CD4-positive, alpha-beta T cell (primary cell): ENCODE measurements around the gene CSRP1. TPM values are rescaled to one million over a fixed set of nuclear protein-coding genes. Genes with fewer than 3 reads are reported as not detected.

ENCODE experiments used
- ATAC-seq: fragments of 200-7000 bp; cut with Tn5 transposase; one replicate; pipeline ENCODE4 v1.10.0; 2022; ENCODE audit warnings: mild to moderate bottlenecking; ENCODE audit not compliant: poor library complexity
- CTCF ChIA-PET: fragments of 350-600 bp; sonication (Branson Sonifier 250); formaldehyde crosslinking; loops from one replicate; lab custom pipeline; 2021; ENCODE audit warnings: antibody characterized with exemption, inconsistent platforms; lab: Charles Lee
- POLR2A ChIA-PET: fragments of 350-600 bp; sonication (Branson Sonifier 250); formaldehyde crosslinking; loops from one replicate; lab custom pipeline; 2021; ENCODE audit warnings: antibody characterized with exemption, inconsistent platforms; lab: Charles Lee
- DNase-seq, 14 experiments: peaks; one replicate each; pipeline ENCODE4 v3.0.0-alpha.2; 2013 to 2020; ENCODE audit warnings: mixed read lengths in 2 of 14
- H3K27ac ChIP-seq, 2 donors: one replicate each; pipeline versions ENCODE4 v1.5.1 to v1.7.0; 2013; ENCODE audit warnings: low read length in 2 of 2, low read depth in 1 of 2, mild to moderate bottlenecking in 1 of 2
- H3K27me3 ChIP-seq, 2 experiments: 1 replicate in 1 of 2; 2 replicates in 1 of 2; pipeline versions ENCODE4 v1.6.1 to v1.7.0; 2013; ENCODE audit warnings: low read length in 2 of 2, control low read depth in 1 of 2, mild to moderate bottlenecking in 1 of 2, moderate library complexity in 1 of 2; ENCODE audit not compliant: insufficient read depth in 2 of 2, control insufficient read depth in 1 of 2
- H3K36me3 ChIP-seq: one replicate; pipeline ENCODE4 v1.6.1; 2013; ENCODE audit warnings: low read length, control low read depth; ENCODE audit not compliant: insufficient read depth
- H3K4me1 ChIP-seq: one replicate; pipeline ENCODE4 v1.6.1; 2013; ENCODE audit warnings: low read length, control low read depth; ENCODE audit not compliant: insufficient read depth
- H3K4me3 ChIP-seq: one replicate; pipeline ENCODE4 v1.5.1; 2013; ENCODE audit warnings: mild to moderate bottlenecking, low read length, moderate library complexity
- H3K9me3 ChIP-seq, 2 experiments: 1 replicate in 1 of 2; 2 replicates in 1 of 2; pipeline versions ENCODE4 v1.6.1 to v1.7.0; 2013; ENCODE audit warnings: low read length in 2 of 2, mild to moderate bottlenecking in 2 of 2, control low read depth in 1 of 2, moderate library complexity in 1 of 2; ENCODE audit not compliant: control insufficient read depth in 1 of 2, insufficient read depth in 1 of 2
- H3K27ac Mint-ChIP-seq: one replicate; pipeline ENCODE4 v1.8.0; 2020; ENCODE audit warnings: mixed read lengths
- H3K27me3 Mint-ChIP-seq: one replicate; pipeline ENCODE4 v1.8.0; 2021; ENCODE audit warnings: mixed read lengths
- H3K36me3 Mint-ChIP-seq: one replicate; pipeline ENCODE4 v1.8.0; 2021; ENCODE audit warnings: low read depth, mixed read lengths
- H3K4me1 Mint-ChIP-seq: one replicate; pipeline ENCODE4 v1.8.0; 2021; ENCODE audit warnings: low read depth, mixed read lengths
- H3K4me3 Mint-ChIP-seq: one replicate; pipeline ENCODE4 v1.8.0; 2020; ENCODE audit warnings: mild to moderate bottlenecking, mixed read lengths
- H3K9me3 Mint-ChIP-seq: one replicate; pipeline ENCODE4 v1.8.0; 2020; ENCODE audit warnings: mixed read lengths
- intact Hi-C, 2 experiments: fragments of 100-400 bp; cut with DNase I in 1 of 2; cut with micrococcal nuclease in 1 of 2; formaldehyde crosslinking; loops; one replicate each; pipeline versions ENCODE4 v1.15.1 to v1.9.0; 2023 to 2025; cut with DNase I, micrococcal nuclease
- total RNA-seq, 174 experiments: library from RNA in 2 of 174; stranded (reverse) in 2 of 174; gene quantifications; one replicate each; pipeline ENCODE4 v1.2.3 and lab custom pipeline; 2021 to 2026
- TF ChIP-seq, protein P1 (sequence below): fragments of 200-600 bp; IDR thresholded peaks from one replicate; pipeline ENCODE4 v1.8.0; 2022; ENCODE audit warnings: antibody characterized with exemption, mild to moderate bottlenecking

Gene CSRP1
- total RNA-seq, 2 experiments from 2014 or later: 34.8 to 39.9 TPM

DNA sequence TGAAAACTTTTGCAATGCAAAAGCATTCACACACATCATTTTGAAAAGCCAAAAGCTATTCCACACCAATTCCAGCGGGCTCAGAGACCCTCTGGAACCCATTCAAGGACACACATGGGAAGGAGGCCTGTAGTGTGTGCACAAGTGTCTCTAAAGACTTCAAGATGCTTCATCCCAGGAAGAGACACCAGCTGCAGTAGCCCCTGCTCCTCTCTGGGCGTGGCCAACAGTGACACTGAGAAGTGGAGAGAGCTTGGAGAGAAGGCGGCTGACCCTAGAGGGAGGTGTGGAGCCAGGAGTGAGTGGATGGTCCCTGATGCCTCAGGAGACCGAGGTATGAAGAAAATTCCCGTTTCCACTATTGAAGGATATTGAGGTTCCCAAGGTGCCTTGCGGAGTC lies 70.5 kb downstream of the CSRP1 start:
- H3K27ac Mint-ChIP-seq: no peak overlapping the region
- H3K4me1 ChIP-seq: peaks cover 5% of the 10 kb centered on the region
- no peaks in the 10 kb centered on the region for H3K9me3 Mint-ChIP-seq
- no peak overlapping the region for H3K4me3 ChIP-seq
- H3K27me3 Mint-ChIP-seq: peaks cover 28% of the 10 kb centered on the region
- DNase-seq: no peak
- peaks cover 7% of the 10 kb centered on the region for H3K4me1 Mint-ChIP-seq
- no peaks in the 10 kb centered on the region for H3K27me3 ChIP-seq
- no peaks in the 10 kb centered on the region for H3K36me3 ChIP-seq
- H3K4me3 Mint-ChIP-seq: no peak overlapping the region
- CTCF ChIA-PET: interaction anchor here (1.3 kb wide), 1 partner anchor 46 kb away, joined by 5 read pairs; no protein-coding TSS in a partner anchor
- no peaks in the 10 kb centered on the region for H3K9me3 ChIP-seq
- POLR2A ChIA-PET: no interaction called here
- H3K36me3 Mint-ChIP-seq: no peaks in the 10 kb centered on the region
- no peak for ATAC-seq
- H3K27ac ChIP-seq: no peak overlapping the region
- intact Hi-C loops: loop anchor here in 1 of 2 experiments (5.0 kb wide), 1 partner anchor 46 kb away; no protein-coding TSS in a partner anchor
- TF ChIP-seq, protein P1, sequence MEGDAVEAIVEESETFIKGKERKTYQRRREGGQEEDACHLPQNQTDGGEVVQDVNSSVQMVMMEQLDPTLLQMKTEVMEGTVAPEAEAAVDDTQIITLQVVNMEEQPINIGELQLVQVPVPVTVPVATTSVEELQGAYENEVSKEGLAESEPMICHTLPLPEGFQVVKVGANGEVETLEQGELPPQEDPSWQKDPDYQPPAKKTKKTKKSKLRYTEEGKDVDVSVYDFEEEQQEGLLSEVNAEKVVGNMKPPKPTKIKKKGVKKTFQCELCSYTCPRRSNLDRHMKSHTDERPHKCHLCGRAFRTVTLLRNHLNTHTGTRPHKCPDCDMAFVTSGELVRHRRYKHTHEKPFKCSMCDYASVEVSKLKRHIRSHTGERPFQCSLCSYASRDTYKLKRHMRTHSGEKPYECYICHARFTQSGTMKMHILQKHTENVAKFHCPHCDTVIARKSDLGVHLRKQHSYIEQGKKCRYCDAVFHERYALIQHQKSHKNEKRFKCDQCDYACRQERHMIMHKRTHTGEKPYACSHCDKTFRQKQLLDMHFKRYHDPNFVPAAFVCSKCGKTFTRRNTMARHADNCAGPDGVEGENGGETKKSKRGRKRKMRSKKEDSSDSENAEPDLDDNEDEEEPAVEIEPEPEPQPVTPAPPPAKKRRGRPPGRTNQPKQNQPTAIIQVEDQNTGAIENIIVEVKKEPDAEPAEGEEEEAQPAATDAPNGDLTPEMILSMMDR: no peak

DNA sequence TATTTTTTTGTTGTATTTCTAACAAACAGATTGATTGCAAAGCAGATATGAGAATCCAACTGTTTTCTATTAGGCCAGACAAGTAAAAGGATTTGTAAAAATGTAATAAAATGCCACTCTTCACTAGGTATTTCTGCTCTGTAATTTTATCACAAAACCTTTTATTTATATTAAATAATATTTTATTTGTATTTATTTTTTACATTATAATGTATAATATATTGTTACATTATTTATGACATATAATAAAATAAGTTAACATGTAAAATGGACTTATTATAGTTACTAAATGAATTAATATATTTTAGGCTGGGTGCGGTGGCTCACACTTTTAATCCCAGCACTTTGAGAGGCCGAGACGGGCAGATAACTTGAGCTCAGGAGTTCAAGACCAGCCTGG lies 72.7 kb downstream of the CSRP1 start:
- Histone ChIP-seq H3K4me3 (no peak overlapping the region), H3K4me1 (peaks cover 5% of the 10 kb centered on the region), H3K9me3 (no peaks in the 10 kb centered on the region), H3K27me3 (no peaks in the 10 kb centered on the region), H3K27ac (no peak overlapping the region), H3K36me3 (no peaks in the 10 kb centered on the region)
- TF ChIP-seq, protein P1: no peak
- Mint-ChIP-seq H3K27me3 (peaks cover 33% of the 10 kb centered on the region), H3K9me3 (no peaks in the 10 kb centered on the region), H3K4me1 (peaks cover 7% of the 10 kb centered on the region), H3K4me3 (no peak overlapping the region), H3K27ac (no peak overlapping the region), H3K36me3 (no peaks in the 10 kb centered on the region)
- intact Hi-C loops: no loop called here
- POLR2A ChIA-PET: no interaction called here
- ATAC-seq (no peak), DNase-seq (no peak)
- CTCF ChIA-PET: no interaction called here

DNA sequence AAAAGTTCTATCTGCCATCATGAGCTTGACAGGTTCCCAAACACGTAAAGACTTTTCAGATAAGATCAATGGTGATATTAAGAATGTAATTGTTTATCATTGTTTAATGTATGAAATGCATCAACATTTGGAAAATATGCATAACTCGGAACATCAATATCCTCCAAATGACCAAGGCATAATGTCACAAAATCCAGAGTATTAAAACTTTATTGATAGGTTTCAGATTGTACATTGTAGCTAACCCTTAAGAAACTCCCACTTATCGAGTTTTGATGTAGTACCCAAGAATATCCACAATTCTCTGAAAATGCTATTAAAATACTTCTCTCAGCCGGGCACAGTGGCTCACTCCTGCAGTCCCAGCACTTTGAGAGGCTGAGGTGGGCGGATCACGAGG lies 73.3 kb downstream of the CSRP1 start:
- ATAC-seq (no peak), DNase-seq (no peak)
- TF ChIP-seq, protein P1: no peak
- ChIA-PET POLR2A (no interaction called here), CTCF (no interaction called here)
- Histone ChIP-seq H3K27me3 (no peaks in the 10 kb centered on the region), H3K9me3 (no peaks in the 10 kb centered on the region), H3K36me3 (no peaks in the 10 kb centered on the region), H3K27ac (no peak overlapping the region), H3K4me1 (peaks cover 5% of the 10 kb centered on the region), H3K4me3 (no peak overlapping the region)
- H3K4me3 Mint-ChIP-seq: no peak overlapping the region
- no peaks in the 10 kb centered on the region for H3K36me3 Mint-ChIP-seq
- H3K27ac Mint-ChIP-seq: no peak overlapping the region
- H3K27me3 Mint-ChIP-seq: peaks cover 39% of the 10 kb centered on the region
- no peaks in the 10 kb centered on the region for H3K9me3 Mint-ChIP-seq
- peaks cover 7% of the 10 kb centered on the region for H3K4me1 Mint-ChIP-seq
- intact Hi-C loops: no loop called here

Other genes starting within 250 kb of the CSRP1 start
- gene PKP1, start 223.6 kb downstream of the CSRP1 start, total RNA-seq: not detected
- not detected for gene TNNT2, start 129.4 kb downstream of the CSRP1 start, total RNA-seq
- not detected for gene LAD1, start 107.8 kb downstream of the CSRP1 start, total RNA-seq
- not detected for gene TNNI1, start 85.4 kb downstream of the CSRP1 start, total RNA-seq
- under 1 TPM; 0.45 to 0.71 TPM for gene PHLDA3, start 37.9 kb downstream of the CSRP1 start, total RNA-seq
- gene NAV1, start 32.0 kb upstream of the CSRP1 start, total RNA-seq: 1 to 10 TPM; 2.8 to 4.3 TPM